ENCODE results near the gene RNF217.

Gene RNF217

DNA sequence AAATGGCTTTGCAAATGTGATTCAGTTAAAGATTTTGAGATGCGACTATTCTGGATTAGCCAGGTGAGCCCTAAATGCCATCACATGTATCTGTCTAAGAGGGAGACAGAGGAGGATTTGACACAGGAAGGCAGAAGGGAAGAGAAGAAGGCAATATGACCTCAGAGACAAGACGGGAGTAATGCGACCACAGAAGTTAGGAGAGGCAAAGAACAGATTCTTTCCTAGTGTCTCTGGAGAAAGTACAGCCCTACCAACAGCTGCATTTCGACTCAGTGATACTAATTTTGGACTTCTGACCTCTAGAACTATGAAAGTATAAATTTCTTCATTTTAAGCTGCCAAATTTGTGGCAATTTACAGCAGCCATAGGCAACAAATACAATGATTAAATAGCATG is 167.1 kb downstream of the RNF217 start:
- no peak overlapping the region for H3K4me3 ChIP-seq (ENCODE audit: low read length, poor library complexity, severe bottlenecking)
- H3K36me3 ChIP-seq (ENCODE audit: insufficient read depth, low read length), result no peaks in the 10 kb centered on the region
- H4K20me1 ChIP-seq (ENCODE audit: insufficient read depth, low read length, poor library complexity, severe bottlenecking), result no peaks in the 10 kb centered on the region
- no peaks in the 10 kb centered on the region for H3K4me1 ChIP-seq (ENCODE audit: insufficient read depth, low read length, poor library complexity, severe bottlenecking)
- H3K9ac ChIP-seq (ENCODE audit: low read depth, low read length, poor library complexity, severe bottlenecking), result no peak overlapping the region
- H3K9me2 ChIP-seq (replicated peaks; ENCODE audit: low read depth, low read length), result no peaks in the 10 kb centered on the region
- no peak overlapping the region for H3K4me2 ChIP-seq (ENCODE audit: low read depth, low read length, poor library complexity, severe bottlenecking)
- TF ChIP-seq, protein P1, sequence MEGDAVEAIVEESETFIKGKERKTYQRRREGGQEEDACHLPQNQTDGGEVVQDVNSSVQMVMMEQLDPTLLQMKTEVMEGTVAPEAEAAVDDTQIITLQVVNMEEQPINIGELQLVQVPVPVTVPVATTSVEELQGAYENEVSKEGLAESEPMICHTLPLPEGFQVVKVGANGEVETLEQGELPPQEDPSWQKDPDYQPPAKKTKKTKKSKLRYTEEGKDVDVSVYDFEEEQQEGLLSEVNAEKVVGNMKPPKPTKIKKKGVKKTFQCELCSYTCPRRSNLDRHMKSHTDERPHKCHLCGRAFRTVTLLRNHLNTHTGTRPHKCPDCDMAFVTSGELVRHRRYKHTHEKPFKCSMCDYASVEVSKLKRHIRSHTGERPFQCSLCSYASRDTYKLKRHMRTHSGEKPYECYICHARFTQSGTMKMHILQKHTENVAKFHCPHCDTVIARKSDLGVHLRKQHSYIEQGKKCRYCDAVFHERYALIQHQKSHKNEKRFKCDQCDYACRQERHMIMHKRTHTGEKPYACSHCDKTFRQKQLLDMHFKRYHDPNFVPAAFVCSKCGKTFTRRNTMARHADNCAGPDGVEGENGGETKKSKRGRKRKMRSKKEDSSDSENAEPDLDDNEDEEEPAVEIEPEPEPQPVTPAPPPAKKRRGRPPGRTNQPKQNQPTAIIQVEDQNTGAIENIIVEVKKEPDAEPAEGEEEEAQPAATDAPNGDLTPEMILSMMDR (conservative IDR thresholded peaks at IDR 0.05; ENCODE audit: low read length), result no peak
- no peak for TF ChIP-seq EZH2phosphoT487 (IDR thresholded peaks at IDR 0.05; ENCODE audit: borderline replicate concordance)
- H3K79me2 ChIP-seq (ENCODE audit: insufficient read depth, low read length), result no peaks in the 10 kb centered on the region
- no peaks in the 10 kb centered on the region for H3F3A ChIP-seq (ENCODE audit: low read depth)
- no peaks in the 10 kb centered on the region for H3K27me3 ChIP-seq (ENCODE audit: insufficient read depth, low read length, poor library complexity, severe bottlenecking)
- H2AFZ ChIP-seq (ENCODE audit: low read length), result no peak overlapping the region
- no peaks in the 10 kb centered on the region for H3K9me3 ChIP-seq (ENCODE audit: insufficient read depth, low read depth, low read length)

DNA sequence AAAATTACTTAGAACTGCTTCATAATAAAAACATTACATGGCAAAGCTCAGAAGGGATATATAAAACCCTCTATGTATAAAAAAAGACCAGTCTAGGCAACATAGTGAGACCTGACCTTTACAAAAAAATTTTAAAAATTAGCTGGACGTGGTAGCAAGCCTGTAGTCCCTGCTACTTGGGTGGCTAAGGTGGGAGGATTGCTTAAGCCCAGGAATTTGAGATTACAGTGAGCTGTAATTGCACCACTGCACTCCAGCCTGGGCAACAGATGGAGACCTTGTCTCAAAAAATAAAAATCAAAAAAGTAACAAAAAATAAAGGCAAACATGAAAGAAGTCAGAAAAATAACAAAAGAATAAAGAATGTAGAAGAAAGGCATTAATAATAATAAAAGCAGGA is 169.8 kb downstream of the RNF217 start:
- H3K79me2 ChIP-seq (ENCODE audit: insufficient read depth, low read length), result no peaks in the 10 kb centered on the region

DNA sequence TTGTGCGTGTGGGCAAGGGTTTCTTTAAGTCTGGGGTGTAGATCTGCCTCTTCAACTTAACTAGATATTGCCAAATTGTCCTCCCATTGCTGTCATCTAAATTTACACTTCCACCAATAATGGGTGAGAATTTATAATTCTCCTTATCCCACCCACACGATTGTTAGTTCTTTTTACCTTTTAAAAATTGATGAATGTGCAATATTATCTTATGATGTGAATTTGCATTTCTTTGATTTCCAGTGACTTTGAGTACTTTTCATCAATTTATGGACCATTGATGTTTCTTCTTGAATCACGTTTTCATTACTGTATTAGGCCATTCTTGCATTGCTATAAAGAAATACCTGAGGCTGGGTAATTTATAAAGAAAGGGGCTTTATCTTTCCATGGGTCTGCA is 174.1 kb downstream of the RNF217 start:
- no peaks in the 10 kb centered on the region for H3K36me3 ChIP-seq (ENCODE audit: insufficient read depth, low read length)
- H3K27me3 ChIP-seq (ENCODE audit: insufficient read depth, low read length, poor library complexity, severe bottlenecking), result no peaks in the 10 kb centered on the region
- H3K79me2 ChIP-seq (ENCODE audit: insufficient read depth, low read length), result no peaks in the 10 kb centered on the region
- H3K9me2 ChIP-seq (replicated peaks; ENCODE audit: low read depth, low read length), result no peaks in the 10 kb centered on the region
- no peak overlapping the region for H3K4me2 ChIP-seq (ENCODE audit: low read depth, low read length, poor library complexity, severe bottlenecking)
- no peaks in the 10 kb centered on the region for H3K9me3 ChIP-seq (ENCODE audit: insufficient read depth, low read depth, low read length)
- H2AFZ ChIP-seq (ENCODE audit: low read length), result no peak overlapping the region
- H3K4me3 ChIP-seq (ENCODE audit: low read length, poor library complexity, severe bottlenecking), result no peak overlapping the region
- H3F3A ChIP-seq (ENCODE audit: low read depth), result no peaks in the 10 kb centered on the region
- no peak for TF ChIP-seq EZH2phosphoT487 (IDR thresholded peaks at IDR 0.05; ENCODE audit: borderline replicate concordance)
- TF ChIP-seq, protein P1 (conservative IDR thresholded peaks at IDR 0.05; ENCODE audit: low read length), result no peak
- H4K20me1 ChIP-seq (ENCODE audit: insufficient read depth, low read length, poor library complexity, severe bottlenecking), result no peaks in the 10 kb centered on the region
- H3K9ac ChIP-seq (ENCODE audit: low read depth, low read length, poor library complexity, severe bottlenecking), result no peak overlapping the region
- H3K4me1 ChIP-seq (ENCODE audit: insufficient read depth, low read length, poor library complexity, severe bottlenecking), result no peaks in the 10 kb centered on the region

More for the DNA sequence above, 169.8 kb downstream of the RNF217 start:
- H3K4me2 ChIP-seq (ENCODE audit: low read depth, low read length, poor library complexity, severe bottlenecking), result no peak overlapping the region
- no peak overlapping the region for H3K4me3 ChIP-seq (ENCODE audit: low read length, poor library complexity, severe bottlenecking)
- no peaks in the 10 kb centered on the region for H3K36me3 ChIP-seq (ENCODE audit: insufficient read depth, low read length)
- H2AFZ ChIP-seq (ENCODE audit: low read length), result no peak overlapping the region
- no peaks in the 10 kb centered on the region for H3K9me2 ChIP-seq (replicated peaks; ENCODE audit: low read depth, low read length)
- H3K4me1 ChIP-seq (ENCODE audit: insufficient read depth, low read length, poor library complexity, severe bottlenecking), result no peaks in the 10 kb centered on the region
- no peaks in the 10 kb centered on the region for H3K9me3 ChIP-seq (ENCODE audit: insufficient read depth, low read depth, low read length)
- TF ChIP-seq, protein P1 (conservative IDR thresholded peaks at IDR 0.05; ENCODE audit: low read length), result no peak
- no peak for TF ChIP-seq EZH2phosphoT487 (IDR thresholded peaks at IDR 0.05; ENCODE audit: borderline replicate concordance)
- no peaks in the 10 kb centered on the region for H3K27me3 ChIP-seq (ENCODE audit: insufficient read depth, low read length, poor library complexity, severe bottlenecking)
- H3K9ac ChIP-seq (ENCODE audit: low read depth, low read length, poor library complexity, severe bottlenecking), result no peak overlapping the region
- H3F3A ChIP-seq (ENCODE audit: low read depth), result no peaks in the 10 kb centered on the region
- no peaks in the 10 kb centered on the region for H4K20me1 ChIP-seq (ENCODE audit: insufficient read depth, low read length, poor library complexity, severe bottlenecking)

Measured in Loucy (cell line).